NB4 (cell line): ENCODE data around the gene NXF1.

Source experiments
- CTCF ChIP-seq: IDR thresholded peaks from one replicate; pipeline ENCODE4 v1.5.1; 2012; ENCODE audit warnings: low read depth, low read length
- MAX ChIP-seq: IDR thresholded peaks from 2 replicates; pipeline ENCODE4 v1.6.1; 2011; ENCODE audit warnings: low read depth, low read length
- POLR2A ChIP-seq: IDR thresholded peaks from 2 replicates; pipeline ENCODE4 v1.6.1; 2011; ENCODE audit warnings: mild to moderate bottlenecking; ENCODE audit not compliant: insufficient read length; ENCODE audit errors: extremely low read depth

GRCh38 chr11:62806611-62807121, 1.4 kb upstream of the NXF1 start:
- TF ChIP-seq POLR2A: no peak
- peak; percentile 23; the same call in 1 of the 2 replicates for TF ChIP-seq MAX
- no peak for TF ChIP-seq CTCF
